ENCODE data around the gene ATP11A. TPM values are rescaled to one million over a fixed set of nuclear protein-coding genes. Genes with fewer than 3 reads are reported as not detected.
"Not testable (repeated sequence)": the region's sequence is repeated elsewhere in the genome, so short reads cannot be mapped to it uniquely, and the experiment has no call there.

Gene ATP11A
- total RNA-seq, 1 experiment from 2014 or later = 5.9 TPM

- no peak for DNase-seq (ENCODE audit: extremely low read depth, low read depth)
These were observed 181.0 kb downstream of the ATP11A start for GRCh38 chr13:112870737-112871287.

GRCh38 chr13:112871742-112872141 is 181.9 kb downstream of the ATP11A start:
- no peak for DNase-seq (ENCODE audit: extremely low read depth, low read depth)

GRCh38 chr13:112872657-112873631 is 183.1 kb downstream of the ATP11A start:
- DNase-seq (ENCODE audit: extremely low read depth, low read depth) = not testable (repeated sequence)

- peak; percentile 69 for DNase-seq (ENCODE audit: extremely low read depth, low read depth)
These were observed 184.3 kb downstream of the ATP11A start for GRCh38 chr13:112873851-112874750.

GRCh38 chr13:112874751-112875300 is 185.0 kb downstream of the ATP11A start:
- no peak for DNase-seq (ENCODE audit: extremely low read depth, low read depth)

GRCh38 chr13:112875627-112876026 is 185.8 kb downstream of the ATP11A start:
- no peak for DNase-seq (ENCODE audit: extremely low read depth, low read depth)

- no peak for DNase-seq (ENCODE audit: extremely low read depth, low read depth)
These were observed 186.6 kb downstream of the ATP11A start for GRCh38 chr13:112876305-112877000.

GRCh38 chr13:112877066-112877465 is 187.2 kb downstream of the ATP11A start:
- no peak for DNase-seq (ENCODE audit: extremely low read depth, low read depth)

GRCh38 chr13:112877539-112877938 is 187.7 kb downstream of the ATP11A start:
- no peak for DNase-seq (ENCODE audit: extremely low read depth, low read depth)

GRCh38 chr13:112877976-112878955 is 188.4 kb downstream of the ATP11A start:
- no peak for DNase-seq (ENCODE audit: extremely low read depth, low read depth)

GRCh38 chr13:112879283-112879833 is 189.5 kb downstream of the ATP11A start:
- no peak for DNase-seq (ENCODE audit: extremely low read depth, low read depth)

- DNase-seq (ENCODE audit: extremely low read depth, low read depth) = no peak
These were observed 190.4 kb downstream of the ATP11A start for GRCh38 chr13:112880221-112880641.

GRCh38 chr13:112880976-112881540 is 191.2 kb downstream of the ATP11A start:
- DNase-seq (ENCODE audit: extremely low read depth, low read depth) = no peak

GRCh38 chr13:112881656-112882554 is 192.1 kb downstream of the ATP11A start:
- DNase-seq (ENCODE audit: extremely low read depth, low read depth) = no peak

GRCh38 chr13:112882555-112883024 is 192.8 kb downstream of the ATP11A start:
- DNase-seq (ENCODE audit: extremely low read depth, low read depth) = no peak

- no peak for DNase-seq (ENCODE audit: extremely low read depth, low read depth)
These were observed 193.6 kb downstream of the ATP11A start for GRCh38 chr13:112883241-112883945.

Measured in NCI-H460 (cell line).